Skin of body (tissue), 2 donors: Measurements from ENCODE around the gene RIPPLY3. TPM values are rescaled to one million over a fixed set of nuclear protein-coding genes. Genes with fewer than 3 reads are reported as not detected.
A peak's percentile ranks its signal among the peaks of the same experiment; 100 is the strongest.

Source experiments
- DNase-seq: peaks from one replicate; lab custom pipeline; 2025; lab: John Stamatoyannopoulos, UW
- total RNA-seq: library from RNA; depleted of rRNA; stranded (reverse); fragments of >200 nt; gene quantifications from one replicate; pipeline ENCODE4 v1.2.3, GENCODE V29; 2014

Gene RIPPLY3
- 0.20 TPM for total RNA-seq

GRCh38 chr21:37006486-37007291 lies at the start of gene RIPPLY3:
Gene RIPPLY3 (plus strand): TSS chr21:37006702. CDS start chr21:37006773, 71 bp downstream.
- no peak for DNase-seq

GRCh38 chr21:36959020-36959835 lies 47.3 kb upstream of the RIPPLY3 start:
- no peak for DNase-seq

GRCh38 chr21:36960676-36961284 lies 45.7 kb upstream of the RIPPLY3 start:
- DNase-seq, result no peak

- DNase-seq, result no peak
These were observed 44.3 kb upstream of the RIPPLY3 start for GRCh38 chr21:36962098-36962780.

DNA sequence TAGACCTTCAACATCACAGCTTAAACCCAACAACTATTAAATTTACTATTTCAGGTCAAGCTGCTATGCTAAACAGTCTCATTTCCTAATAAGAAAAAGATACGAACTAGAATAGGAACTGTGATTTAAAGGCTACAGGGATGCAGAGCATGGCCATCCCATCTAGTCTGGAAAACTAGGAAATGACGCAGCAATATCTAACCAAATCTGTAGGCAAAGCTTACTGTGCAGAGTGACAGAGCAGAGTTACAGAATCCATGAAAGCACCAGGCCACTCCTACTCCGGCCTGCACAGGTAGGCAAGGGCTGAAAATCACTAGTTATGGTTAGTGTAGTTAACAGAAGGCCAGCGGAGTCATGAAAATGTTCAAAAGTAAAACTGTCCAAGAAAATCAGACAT lies 42.1 kb upstream of the RIPPLY3 start:
- no peak for DNase-seq

DNA sequence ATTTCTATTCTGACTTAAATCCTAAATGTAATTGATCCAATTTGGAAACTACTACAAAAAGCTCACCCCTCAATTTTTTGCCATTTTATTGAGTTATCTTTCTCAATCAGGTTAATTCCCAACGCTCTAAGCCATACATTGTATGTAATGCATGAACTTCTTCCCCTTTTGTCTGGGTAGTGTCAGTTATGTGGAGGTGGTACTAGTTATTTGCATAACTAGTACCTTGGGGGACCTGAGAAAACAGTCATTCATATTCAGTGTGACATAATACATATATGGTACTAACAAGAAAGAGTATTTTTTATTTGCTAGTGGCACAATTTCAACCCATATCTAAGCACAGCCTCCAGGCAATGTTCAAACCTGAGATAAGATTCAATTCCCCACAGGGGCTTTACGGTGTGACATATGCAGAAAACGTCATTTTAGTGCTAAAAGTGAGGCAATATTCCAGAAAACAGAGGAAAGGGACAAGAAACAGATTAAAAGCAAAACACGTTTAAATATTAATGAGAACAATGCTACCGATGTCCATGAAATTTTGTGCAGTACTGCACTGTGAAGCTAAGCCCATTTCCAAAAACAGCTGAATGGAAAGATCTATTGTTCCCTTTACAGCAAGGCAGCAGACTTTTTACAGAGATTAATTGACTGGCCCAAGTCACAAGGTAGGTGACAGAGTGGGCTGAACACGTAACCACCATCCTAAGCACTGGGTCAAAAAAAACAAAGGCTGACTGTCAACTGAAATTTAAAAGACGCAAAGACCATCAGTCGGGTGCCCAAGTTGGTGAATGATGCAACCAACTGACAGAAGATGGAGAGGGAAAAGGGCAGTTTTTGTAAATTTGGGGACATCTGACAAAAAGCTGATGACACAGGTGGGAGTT lies 41.4 kb upstream of the RIPPLY3 start:
- no peak for DNase-seq

- DNase-seq, result no peak
These were observed 40.8 kb upstream of the RIPPLY3 start for GRCh38 chr21:36965720-36966065.

GRCh38 chr21:36966066-36966820 lies 40.3 kb upstream of the RIPPLY3 start, which contains the start of gene HLCS:
Gene HLCS (minus strand): TSS chr21:36966669. CDS start chr21:36966638, 31 bp downstream.
- DNase-seq, result no peak

GRCh38 chr21:36966821-36967768 lies 39.4 kb upstream of the RIPPLY3 start:
- peak; percentile 19 for DNase-seq

DNA sequence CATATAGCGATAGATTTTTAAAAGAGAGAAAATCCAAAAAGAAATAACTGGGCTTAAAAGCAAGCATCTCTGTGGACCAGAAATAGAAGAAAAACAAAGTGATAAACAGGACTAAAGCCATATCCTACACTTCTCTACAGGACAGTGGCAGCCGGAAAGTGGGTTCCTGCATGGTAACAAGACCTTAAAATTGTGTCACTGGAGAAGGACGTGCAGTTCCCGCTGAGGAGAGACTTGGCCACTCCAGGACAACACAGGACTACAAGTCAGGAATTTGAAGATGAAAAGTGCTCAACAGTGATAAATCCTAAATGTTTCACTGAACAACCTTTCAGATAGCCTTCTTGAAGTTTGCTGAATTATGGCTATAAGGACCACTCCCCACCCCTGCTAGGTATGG lies 38.1 kb upstream of the RIPPLY3 start:
- no peak for DNase-seq

- DNase-seq, result no peak
These were observed 37.5 kb upstream of the RIPPLY3 start for GRCh38 chr21:36968976-36969375.

DNA sequence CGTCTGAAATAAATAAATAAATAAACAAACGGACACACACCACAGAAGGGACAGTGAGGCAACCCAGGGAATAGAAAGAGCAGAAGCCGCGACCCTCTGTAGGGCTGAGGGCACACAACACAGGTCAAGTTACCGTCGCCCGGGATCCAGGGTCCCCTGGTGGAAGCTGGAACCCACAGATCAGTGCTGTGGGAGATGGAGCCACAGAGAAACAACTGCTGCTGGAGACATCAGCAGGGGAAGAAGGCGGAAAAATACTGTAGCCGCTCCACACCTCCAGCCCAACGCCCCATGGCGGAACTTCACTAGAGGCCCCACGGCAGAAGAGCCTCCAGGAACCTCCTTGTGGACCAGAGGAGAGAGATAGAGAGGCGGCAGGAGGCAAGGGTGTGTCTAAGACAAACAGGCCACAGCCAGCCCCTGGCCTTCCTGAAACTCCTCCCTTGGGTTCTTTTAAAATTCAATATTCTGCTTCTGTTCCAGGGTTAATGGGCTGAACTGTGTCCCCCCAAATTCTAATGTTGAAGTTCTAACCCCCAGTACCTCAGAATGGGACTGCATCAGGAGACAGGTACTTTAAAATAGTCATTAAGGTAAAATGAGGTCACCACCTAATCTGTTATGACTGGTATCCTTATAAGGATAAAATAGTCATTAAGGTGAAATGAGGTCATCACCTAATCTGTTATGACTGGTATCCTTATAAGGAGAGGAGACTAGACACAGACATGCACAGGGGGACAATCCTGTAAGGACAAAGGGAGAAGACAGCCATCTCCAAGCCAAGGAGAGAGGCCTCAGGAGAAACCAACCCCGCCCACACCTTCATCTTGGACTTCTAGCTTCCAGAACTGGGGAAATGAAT lies 32.3 kb upstream of the RIPPLY3 start:
- no peak for DNase-seq

DNA sequence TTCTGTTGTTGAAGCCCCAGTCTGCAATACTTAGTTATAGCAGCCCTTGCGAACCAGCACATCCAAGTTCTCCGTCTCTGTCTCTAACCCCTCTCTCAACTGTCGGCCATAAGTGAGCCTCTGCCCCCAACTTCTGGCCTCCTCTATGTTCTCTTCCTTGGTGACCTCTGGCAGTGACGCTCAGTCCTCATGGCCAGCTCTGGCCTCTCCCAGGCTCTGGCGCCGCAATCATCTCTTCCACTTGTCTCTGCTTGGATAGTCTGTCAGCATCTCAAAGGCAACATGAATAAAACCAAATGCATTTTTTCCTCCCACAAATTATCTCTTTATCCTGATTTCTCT lies 31.7 kb upstream of the RIPPLY3 start:
- DNase-seq, result no peak

DNA sequence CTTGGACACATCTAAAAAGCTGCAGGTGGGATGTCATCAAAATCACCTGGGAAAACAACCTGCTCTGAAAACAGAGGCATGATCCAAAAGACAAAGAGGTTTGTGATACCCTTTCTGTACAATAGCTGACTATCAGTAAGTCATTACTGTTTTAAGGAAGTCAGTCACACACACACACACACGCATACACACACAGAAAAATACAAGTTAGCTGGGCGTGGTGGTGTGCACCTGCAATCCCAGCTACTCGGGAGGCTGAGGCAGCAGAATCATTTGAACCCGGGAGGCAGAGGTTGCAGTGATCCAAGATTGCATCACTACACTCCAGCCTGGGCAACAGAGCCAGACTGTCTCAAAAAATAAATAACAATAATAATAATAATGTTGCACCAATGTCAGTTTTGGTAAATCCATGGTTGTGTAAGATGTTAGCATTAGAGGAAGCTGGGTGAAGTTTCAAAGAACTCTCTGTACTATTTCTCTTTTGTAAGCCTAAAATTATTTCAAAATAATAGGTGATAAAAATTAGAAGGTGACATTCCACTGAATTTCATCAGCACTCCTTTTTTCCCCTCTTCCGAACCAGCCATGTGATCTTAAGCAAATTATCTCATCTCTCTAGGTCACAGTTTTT lies 30.2 kb upstream of the RIPPLY3 start:
- no peak for DNase-seq

DNA sequence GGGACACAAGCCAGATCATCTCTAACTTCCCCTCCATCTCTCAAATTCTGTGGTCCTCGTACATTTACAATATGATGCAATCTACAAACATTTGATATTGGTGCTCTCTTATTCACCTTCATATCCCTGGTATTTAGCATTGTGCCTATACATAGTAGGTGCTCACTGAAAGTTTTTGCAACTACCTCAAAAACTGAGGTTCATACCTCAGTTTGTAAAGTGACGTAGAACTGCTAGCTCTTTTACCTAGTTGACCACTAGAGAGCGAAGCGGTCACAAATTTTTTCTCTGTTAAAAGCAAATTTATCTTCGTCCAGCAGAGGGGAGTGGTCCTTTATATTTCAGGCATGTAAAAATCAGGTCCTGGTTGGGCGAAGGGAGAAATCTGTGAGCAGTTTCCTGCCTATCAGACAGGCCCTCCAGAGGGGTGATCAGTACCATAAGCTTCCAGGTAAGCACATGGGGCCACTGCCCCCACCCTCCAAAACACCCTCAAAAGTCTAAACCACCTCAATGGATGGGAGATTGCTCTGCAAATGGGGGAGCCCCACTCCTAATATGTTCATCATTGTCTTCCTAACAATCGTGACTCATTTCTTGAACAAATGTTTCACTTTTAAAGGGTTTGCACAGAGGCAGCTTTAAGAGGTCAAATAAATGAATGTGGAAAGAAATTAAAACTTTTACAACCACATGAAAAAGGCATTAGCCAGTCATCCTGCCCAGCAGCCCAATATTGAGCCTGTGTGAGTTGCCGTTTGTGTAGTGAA lies 29.4 kb upstream of the RIPPLY3 start:
- DNase-seq, result peak; percentile 63

DNA sequence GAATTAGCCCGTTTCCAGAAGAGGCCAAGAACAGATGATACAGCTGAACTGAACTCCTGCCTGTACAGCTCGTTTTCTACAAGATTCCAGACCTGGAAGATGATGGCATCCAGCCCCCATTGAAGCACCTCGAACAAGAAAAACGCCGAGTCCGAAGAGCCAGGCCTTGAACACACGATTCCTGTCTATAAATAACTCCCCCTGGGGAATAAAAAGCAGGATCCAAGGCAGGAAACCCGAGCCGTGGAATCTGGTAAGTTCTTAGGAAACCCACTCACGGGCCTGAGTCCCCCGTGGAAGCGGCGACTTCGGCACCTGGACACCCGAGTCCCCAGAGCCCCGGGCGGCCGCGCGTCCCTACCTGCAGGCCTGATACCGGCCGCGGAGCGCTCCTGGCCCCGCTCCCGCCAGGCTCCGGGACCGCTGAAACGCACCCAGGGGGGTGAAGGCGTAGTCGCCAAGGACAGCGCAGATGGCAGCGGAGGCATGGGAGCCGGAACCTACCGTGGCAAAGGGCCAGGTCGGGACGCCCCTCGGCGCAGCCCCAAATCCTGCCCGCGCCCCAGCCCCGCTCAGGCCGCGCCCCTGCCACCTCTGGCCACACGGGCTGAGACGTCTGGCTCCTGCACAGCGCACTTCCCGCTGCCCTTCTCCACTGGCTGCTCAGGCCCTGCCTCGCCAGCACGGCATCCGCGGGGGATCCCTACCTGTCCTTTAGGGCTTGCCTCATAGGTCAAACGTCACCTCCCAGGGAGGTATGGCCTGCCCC lies 26.0 kb upstream of the RIPPLY3 start:
- DNase-seq, result no peak
